ENCODE data around the gene EHBP1. TPM values are rescaled to one million over a fixed set of nuclear protein-coding genes. Genes with fewer than 3 reads are reported as not detected.

Gene EHBP1
- total RNA-seq, 2 experiments from 2014 or later = 21.4 to 22.3 TPM

- no peak for ATAC-seq (ENCODE audit: poor library complexity)
- ChIA-PET POLR2A (no interaction called here), CTCF (no interaction called here)
- TF ChIP-seq, protein P1, sequence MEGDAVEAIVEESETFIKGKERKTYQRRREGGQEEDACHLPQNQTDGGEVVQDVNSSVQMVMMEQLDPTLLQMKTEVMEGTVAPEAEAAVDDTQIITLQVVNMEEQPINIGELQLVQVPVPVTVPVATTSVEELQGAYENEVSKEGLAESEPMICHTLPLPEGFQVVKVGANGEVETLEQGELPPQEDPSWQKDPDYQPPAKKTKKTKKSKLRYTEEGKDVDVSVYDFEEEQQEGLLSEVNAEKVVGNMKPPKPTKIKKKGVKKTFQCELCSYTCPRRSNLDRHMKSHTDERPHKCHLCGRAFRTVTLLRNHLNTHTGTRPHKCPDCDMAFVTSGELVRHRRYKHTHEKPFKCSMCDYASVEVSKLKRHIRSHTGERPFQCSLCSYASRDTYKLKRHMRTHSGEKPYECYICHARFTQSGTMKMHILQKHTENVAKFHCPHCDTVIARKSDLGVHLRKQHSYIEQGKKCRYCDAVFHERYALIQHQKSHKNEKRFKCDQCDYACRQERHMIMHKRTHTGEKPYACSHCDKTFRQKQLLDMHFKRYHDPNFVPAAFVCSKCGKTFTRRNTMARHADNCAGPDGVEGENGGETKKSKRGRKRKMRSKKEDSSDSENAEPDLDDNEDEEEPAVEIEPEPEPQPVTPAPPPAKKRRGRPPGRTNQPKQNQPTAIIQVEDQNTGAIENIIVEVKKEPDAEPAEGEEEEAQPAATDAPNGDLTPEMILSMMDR (IDR thresholded peaks at IDR 0.05) = no peak
- H3K9me3 Mint-ChIP-seq = peaks cover 6% of the 10 kb centered on the region
- peaks cover 90% of the 10 kb centered on the region for H3K36me3 Mint-ChIP-seq (ENCODE audit: low read depth)
- Histone ChIP-seq H3K4me3 (ENCODE audit: low read length) (no peak overlapping the region), H3K27ac (ENCODE audit: low read depth in 1 of 2, low read length in 2 of 2) (no peak overlapping the region), H3K36me3 (ENCODE audit: insufficient read depth, low read length) (peaks cover 24% of the 10 kb centered on the region), H3K4me1 (ENCODE audit: insufficient read depth, low read length) (no peaks in the 10 kb centered on the region), H3K9me3 (ENCODE audit: control insufficient read depth in 1 of 2, insufficient read depth in 1 of 2, low read length in 2 of 2) (peaks cover 7 to 14% of the 10 kb centered on the region in 2 experiments), H3K27me3 (ENCODE audit: control insufficient read depth in 1 of 2, insufficient read depth in 2 of 2, low read length in 2 of 2) (no peaks in the 10 kb centered on the region)
- H3K27ac Mint-ChIP-seq = no peak overlapping the region
- no peaks in the 10 kb centered on the region for H3K27me3 Mint-ChIP-seq
- H3K4me1 Mint-ChIP-seq (ENCODE audit: low read depth) = no peaks in the 10 kb centered on the region
- DNase-seq = no peak
- no peak overlapping the region for H3K4me3 Mint-ChIP-seq
- intact Hi-C loops (cut with DNase I, micrococcal nuclease) = no loop called here
Observed at GRCh38 chr2:62870966-62871365, 165.5 kb downstream of the EHBP1 start.

DNA sequence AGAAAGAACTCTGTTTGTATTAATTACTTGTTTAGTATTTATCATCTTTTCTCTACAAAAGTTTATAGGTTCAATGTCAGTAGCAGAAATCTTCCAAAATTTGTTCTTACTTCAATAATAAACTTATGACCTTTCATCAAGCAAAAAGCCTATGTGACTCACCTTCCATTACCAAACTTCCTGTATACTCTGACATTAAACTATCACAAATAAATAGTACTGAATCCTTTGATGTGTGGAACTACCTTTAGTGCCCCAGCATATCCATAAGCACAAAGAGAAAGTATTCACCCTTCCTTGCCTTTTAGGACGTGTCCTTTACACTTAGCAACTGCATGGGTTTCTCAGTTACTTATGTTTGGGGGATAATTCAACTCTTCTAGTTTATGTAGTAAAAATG is 166.0 kb downstream of the EHBP1 start:
- Histone ChIP-seq H3K27me3 (ENCODE audit: control insufficient read depth in 1 of 2, insufficient read depth in 2 of 2, low read length in 2 of 2) (no peaks in the 10 kb centered on the region), H3K9me3 (ENCODE audit: control insufficient read depth in 1 of 2, insufficient read depth in 1 of 2, low read length in 2 of 2) (peaks cover 7 to 14% of the 10 kb centered on the region in 2 experiments), H3K4me1 (ENCODE audit: insufficient read depth, low read length) (no peaks in the 10 kb centered on the region), H3K4me3 (ENCODE audit: low read length) (no peak overlapping the region), H3K27ac (ENCODE audit: low read depth in 1 of 2, low read length in 2 of 2) (no peak overlapping the region), H3K36me3 (ENCODE audit: insufficient read depth, low read length) (peaks cover 24% of the 10 kb centered on the region)
- peaks cover 90% of the 10 kb centered on the region for H3K36me3 Mint-ChIP-seq (ENCODE audit: low read depth)
- H3K27me3 Mint-ChIP-seq = no peaks in the 10 kb centered on the region
- no peak overlapping the region for H3K27ac Mint-ChIP-seq
- no peak overlapping the region for H3K4me3 Mint-ChIP-seq
- H3K4me1 Mint-ChIP-seq (ENCODE audit: low read depth) = no peaks in the 10 kb centered on the region
- intact Hi-C loops (cut with DNase I, micrococcal nuclease) = no loop called here
- ChIA-PET POLR2A (no interaction called here), CTCF (no interaction called here)
- ATAC-seq (ENCODE audit: poor library complexity) (no peak), DNase-seq (no peak)
- H3K9me3 Mint-ChIP-seq = peaks cover 9% of the 10 kb centered on the region
- TF ChIP-seq, protein P1 (IDR thresholded peaks at IDR 0.05) = no peak

DNA sequence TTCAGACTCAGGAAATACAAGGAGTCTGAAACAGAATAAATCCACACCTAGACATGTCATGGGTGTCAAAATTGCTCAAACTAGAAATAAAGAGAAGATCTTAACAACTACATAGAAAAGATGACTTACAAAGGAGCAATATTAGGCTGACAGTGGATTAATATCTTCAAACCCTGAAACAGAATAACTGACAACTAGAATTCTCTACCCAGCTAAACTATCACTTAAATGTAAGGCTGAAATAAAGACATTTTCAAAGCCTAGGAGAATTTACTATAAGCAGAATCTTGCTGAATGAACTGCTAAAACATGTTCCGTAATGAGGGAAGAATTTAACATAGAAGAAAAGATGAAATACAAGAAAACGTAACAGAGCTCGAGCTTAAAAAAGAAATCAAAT is 168.1 kb downstream of the EHBP1 start:
- peaks cover 7 to 14% of the 10 kb centered on the region in 2 experiments for H3K9me3 ChIP-seq (ENCODE audit: control insufficient read depth in 1 of 2, insufficient read depth in 1 of 2, low read length in 2 of 2)
- no peak for ATAC-seq (ENCODE audit: poor library complexity)
- peaks cover 29% of the 10 kb centered on the region for H3K36me3 ChIP-seq (ENCODE audit: insufficient read depth, low read length)
- Mint-ChIP-seq H3K27ac (no peak overlapping the region), H3K27me3 (no peaks in the 10 kb centered on the region), H3K9me3 (peaks cover 18% of the 10 kb centered on the region), H3K4me3 (no peak overlapping the region), H3K4me1 (ENCODE audit: low read depth) (no peaks in the 10 kb centered on the region), H3K36me3 (ENCODE audit: low read depth) (peaks cover 91% of the 10 kb centered on the region)
- no peak for DNase-seq
- TF ChIP-seq, protein P1 (IDR thresholded peaks at IDR 0.05) = no peak
- H3K27me3 ChIP-seq (ENCODE audit: control insufficient read depth in 1 of 2, insufficient read depth in 2 of 2, low read length in 2 of 2) = no peaks in the 10 kb centered on the region
- H3K4me1 ChIP-seq (ENCODE audit: insufficient read depth, low read length) = no peaks in the 10 kb centered on the region
- H3K4me3 ChIP-seq (ENCODE audit: low read length) = no peak overlapping the region
- ChIA-PET POLR2A (no interaction called here), CTCF (no interaction called here)
- no peak overlapping the region for H3K27ac ChIP-seq (ENCODE audit: low read depth in 1 of 2, low read length in 2 of 2)
- intact Hi-C loops (cut with DNase I, micrococcal nuclease) = no loop called here

Data from CD4-positive, alpha-beta T cell (primary cell).